LHCN-M2 (cell line): ENCODE measurements around the gene BNC1. TPM values are rescaled to one million over a fixed set of nuclear protein-coding genes. Genes with fewer than 3 reads are reported as not detected.
"Not testable (repeated sequence)": the region's sequence is repeated elsewhere in the genome, so short reads cannot be mapped to it uniquely, and the experiment has no call there.

Source experiments
- DNase-seq: peaks from one replicate; pipeline ENCODE4 v3.0.0-alpha.2; 2012; ENCODE audit warnings: low read depth
- total RNA-seq: library from RNA; depleted of rRNA; stranded (reverse); fragments of >200 nt; gene quantifications from 2 replicates; pipeline ENCODE4 v1.2.3, GENCODE V29; 2014; rRNA removed

BNC1 gene
- total RNA-seq, 1 experiment from 2014 or later = 11.5 TPM

GRCh38 chr15:83249030-83249343, 35.5 kb downstream of the BNC1 start:
- DNase-seq = no peak

DNA sequence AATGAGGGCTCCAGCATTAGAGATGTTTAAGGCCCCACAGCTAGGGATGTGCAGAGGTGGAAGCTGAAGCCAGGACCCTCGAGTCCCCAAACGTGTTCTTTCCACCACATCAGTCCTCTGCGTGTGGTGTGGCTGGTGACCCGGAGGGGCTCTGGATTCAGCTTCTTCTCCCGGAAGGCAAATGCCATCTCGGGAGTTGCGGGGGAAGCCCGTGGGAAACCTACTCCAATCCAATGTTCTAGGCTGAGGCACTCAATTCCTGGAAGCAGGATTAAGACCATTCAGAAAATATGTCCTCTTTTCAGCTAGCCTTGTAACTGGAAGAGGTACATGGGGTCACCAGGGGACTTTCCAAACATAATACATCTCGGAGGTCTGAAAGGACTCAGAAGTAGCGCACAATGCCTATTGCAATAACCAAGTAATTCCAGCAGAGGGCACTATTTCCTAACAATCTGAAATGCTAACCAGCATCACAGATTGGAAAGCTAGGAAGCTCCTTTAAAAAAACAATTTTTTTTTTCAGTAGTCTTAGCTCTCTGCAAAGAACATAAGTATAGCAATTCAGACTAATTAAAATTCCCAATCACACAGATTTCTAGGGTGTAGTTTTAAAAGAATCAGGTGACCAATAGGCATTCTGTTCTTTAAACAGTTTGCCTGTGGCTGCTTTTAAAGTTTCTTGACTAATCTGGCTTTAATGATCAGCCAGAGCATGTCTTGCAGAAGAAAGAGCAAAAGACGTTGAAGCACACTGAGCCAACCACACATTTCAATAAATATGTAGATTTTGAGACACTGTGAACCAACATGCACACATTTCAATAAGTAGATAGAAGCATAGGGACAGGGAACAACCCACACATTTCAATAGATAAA, 36.1 kb downstream of the BNC1 start:
- DNase-seq = peak; percentile 70

DNA sequence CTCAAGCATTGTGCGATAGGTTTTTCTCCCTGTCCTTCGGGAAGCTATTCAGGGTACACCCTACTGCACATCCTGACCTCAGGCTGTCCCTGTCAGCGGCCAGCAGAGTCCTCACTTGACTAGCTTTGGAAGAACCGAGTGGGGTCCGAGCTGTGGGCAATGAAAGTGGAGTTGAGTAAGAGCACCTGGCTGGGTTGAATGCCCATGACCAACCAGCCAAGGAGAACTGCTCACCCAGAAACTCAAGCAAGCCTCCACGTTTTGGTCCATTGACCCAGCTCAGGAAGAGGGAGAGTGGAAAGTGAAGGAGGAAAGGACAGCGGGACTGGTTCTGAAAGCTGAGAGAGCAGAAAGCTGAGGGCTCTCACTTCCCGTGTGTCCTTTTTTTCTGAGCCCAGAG, 40.8 kb downstream of the BNC1 start:
- no peak for DNase-seq

DNA sequence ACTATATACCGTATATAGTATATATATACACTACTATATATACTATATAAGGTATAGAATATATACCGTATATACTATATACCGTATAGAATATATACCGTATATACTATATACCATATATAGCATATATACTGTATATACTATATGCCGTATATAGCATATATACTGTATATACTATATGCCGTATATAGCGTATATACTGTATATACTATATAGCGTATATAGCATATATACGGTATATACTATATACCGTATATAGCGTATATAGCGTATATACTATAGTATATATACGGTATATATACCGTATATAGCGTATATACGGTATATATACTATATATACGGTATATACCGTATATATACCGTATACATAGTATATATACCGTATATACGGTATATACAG, 54.2 kb downstream of the BNC1 start:
- no peak for DNase-seq

- no peak for DNase-seq
Measured at GRCh38 chr15:83225449-83225848, 59.0 kb downstream of the BNC1 start.

DNA sequence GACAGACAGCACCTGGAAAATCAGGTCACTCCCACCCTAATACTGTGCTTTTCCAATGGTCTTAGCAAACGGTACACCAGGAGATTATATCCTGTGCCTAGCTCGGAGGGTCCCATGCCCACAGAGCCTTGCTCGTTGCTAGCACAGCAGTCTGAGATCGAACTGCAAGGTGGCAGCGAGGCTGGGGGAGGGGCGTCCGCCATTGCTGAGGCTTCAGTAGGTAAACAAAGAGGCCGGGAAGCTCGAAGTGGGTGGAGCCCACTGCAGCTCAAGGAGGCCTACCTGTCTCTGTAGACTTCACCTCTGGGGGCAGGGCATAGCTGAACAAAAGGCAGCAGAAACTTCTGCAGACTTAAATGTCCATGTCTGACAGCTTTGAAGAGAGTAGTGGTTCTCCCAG, 62.7 kb downstream of the BNC1 start:
- not testable (repeated sequence) for DNase-seq

- peak; percentile 40 for DNase-seq
Measured at GRCh38 chr15:83219026-83219425, 65.4 kb downstream of the BNC1 start.

GRCh38 chr15:83215306-83215705, 69.2 kb downstream of the BNC1 start:
- DNase-seq = no peak

DNA sequence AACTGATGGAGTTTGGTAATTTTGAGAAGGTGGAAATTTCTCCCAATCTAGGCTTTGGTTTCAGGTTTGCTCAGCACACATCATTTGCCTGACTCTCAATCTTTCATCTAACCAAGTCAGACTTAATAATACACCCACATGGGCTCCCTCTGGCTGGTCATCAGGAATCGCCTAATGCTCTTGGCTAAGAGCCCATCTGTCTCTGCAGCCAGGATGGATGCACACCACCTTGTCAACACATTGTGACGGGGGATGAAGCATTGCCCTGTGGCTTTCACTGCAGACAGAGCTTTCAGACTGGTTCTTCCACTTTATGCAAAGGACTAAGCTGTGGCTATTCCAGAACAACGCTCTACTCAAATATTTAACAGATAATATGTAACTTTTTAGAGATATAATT, 73.8 kb downstream of the BNC1 start:
- peak; percentile 35 for DNase-seq

GRCh38 chr15:83209333-83209732, 75.1 kb downstream of the BNC1 start:
- no peak for DNase-seq

DNA sequence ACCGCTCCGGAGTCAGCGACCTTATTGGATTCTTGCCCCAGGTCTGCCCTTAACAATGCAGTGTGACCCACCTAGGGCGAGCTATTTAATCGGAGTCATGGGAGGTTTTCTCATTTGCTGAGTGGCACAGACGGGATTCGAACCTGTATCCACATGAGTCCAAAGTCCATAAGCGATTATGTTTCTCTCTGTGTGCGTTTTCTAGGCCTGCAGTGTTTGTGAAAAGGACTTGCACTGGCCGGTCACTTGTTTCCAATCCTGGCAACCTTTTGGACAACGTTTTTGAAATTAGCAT, 76.2 kb downstream of the BNC1 start:
- peak; percentile 34 for DNase-seq

- peak; percentile 62 for DNase-seq
Measured at GRCh38 chr15:83207660-83208366, 76.7 kb downstream of the BNC1 start, which contains the start of gene HDGFL3. Gene HDGFL3 (minus strand): TSS chr15:83207823. CDS start chr15:83207414, 409 bp downstream.

GRCh38 chr15:83207009-83207659, 77.3 kb downstream of the BNC1 start:
- peak; percentile 24 for DNase-seq

DNA sequence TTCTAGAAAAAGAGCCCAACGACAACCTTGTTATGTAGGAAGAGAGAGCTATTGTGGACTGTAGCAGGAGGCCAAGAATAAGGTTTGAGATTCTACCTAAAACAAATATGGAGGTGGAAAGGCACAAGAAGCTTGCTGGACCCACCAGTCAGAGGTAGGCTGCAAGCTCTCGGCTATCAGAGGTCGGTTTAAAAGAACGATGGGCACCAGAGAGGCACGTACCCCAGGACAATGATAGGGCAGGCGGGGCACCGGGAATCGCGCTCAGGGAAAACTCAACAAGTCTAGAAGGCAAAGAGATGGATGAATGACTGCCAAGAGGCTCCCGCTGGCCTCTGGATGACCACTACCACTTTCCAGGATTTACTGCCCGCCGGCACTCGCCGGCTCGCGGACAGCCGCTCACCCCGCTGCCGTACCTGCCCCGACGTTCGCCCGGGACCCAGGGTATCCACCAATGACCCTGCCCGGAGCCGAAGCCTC, 77.9 kb downstream of the BNC1 start:
- DNase-seq = peak; percentile 32

Other genes with a start within 250 kb of the BNC1 start
- 139 and 154 TPM in 2 replicates for gene BTBD1, start 217.4 kb downstream of the BNC1 start, total RNA-seq
- gene TM6SF1, start 177.0 kb downstream of the BNC1 start, total RNA-seq = not detected in 2 replicates
- 53.1 and 55.3 TPM in 2 replicates for gene HDGFL3, start 76.8 kb downstream of the BNC1 start, total RNA-seq
- gene SH3GL3, start 162.7 kb upstream of the BNC1 start, total RNA-seq = not detected in 2 replicates